T follicular helper cell (primary cell): ENCODE data around the gene DNAH17.

Experiments
- DNase-seq: peaks from one replicate; pipeline ENCODE4 v3.0.0-alpha.2; 2020; ENCODE audit warnings: low read depth

DNAH17 gene

DNA sequence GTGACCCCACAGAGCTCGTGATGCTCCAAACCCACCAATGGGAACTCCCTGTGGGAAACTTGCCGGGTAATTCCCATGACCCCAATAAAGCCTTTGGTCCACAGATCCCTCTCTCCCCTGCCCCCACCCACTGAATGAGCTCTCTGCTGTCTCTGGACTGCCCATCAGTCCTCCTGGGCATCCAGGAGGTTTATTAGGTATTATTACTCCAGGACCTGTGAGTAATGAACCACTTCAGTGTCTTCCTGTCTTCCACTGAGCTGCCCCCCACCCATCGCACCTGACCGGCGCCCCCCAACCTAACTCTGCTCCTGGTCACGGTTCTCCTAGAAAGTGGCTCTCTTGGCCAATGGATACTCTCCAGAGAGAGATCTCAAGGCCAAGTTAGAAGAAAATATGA lies 28.7 kb upstream of the DNAH17 start:
- DNase-seq = no peak

DNA sequence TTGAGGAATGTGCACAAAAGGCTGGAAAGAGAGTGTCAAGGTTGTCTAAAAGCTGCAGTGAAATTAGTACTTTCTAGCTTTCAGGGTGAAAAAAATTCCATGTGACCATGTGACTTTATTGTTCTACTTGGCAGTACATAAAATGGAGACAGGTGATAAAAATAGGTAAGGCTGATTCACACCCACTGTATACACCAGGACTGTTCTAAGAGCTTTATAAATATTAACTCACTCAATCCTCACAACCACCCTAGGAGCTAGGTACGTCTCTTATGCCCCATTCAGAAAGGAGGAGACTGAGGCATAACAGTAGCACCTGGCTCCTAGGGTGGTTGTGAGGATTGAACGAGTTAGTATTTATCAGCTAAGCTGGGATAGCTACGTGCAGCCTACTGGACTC lies 28.2 kb upstream of the DNAH17 start:
- DNase-seq = no peak

DNA sequence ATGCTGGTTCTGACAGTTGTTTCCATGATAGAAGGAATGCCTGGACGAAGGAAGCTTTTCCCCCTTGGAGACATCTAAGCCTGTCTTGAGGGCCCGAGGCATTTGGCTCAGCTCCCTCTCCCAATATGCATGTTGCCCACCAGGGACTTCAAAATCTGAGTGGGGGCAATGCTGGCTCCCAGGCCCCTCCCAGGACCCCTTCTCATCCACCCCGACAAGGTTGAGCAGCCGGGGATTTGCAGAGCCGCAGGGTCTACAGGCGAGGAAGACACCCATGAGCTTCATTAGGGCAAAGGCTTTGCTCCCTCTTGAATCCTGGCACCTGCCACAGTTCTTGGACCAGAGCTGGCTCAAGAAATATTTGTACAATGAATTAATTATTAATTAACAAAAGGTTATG lies 25.1 kb upstream of the DNAH17 start:
- DNase-seq = no peak

GRCh38 chr17:78601577-78602190 lies 24.5 kb upstream of the DNAH17 start:
- no peak for DNase-seq

- DNase-seq = no peak
Observed at GRCh38 chr17:78600181-78600721, 23.1 kb upstream of the DNAH17 start.

DNA sequence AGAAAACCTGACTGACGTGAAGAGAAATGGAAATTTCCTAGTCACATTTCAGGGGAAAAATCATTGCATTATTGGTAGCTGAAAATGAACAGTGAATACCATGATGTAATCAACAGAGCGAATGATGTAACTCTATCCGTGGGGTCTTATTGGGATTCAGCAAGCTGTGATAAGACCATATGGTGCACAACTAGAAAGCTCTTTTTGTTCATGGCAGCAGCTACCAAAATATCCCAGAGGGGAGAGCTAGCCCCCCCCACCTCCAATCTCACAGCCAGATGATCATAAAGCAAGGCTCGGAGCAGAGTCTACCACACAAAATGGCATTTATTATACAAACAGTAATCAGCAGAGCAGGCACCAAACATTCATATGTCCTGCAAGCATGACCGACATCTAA lies 22.2 kb upstream of the DNAH17 start:
- DNase-seq = no peak

DNA sequence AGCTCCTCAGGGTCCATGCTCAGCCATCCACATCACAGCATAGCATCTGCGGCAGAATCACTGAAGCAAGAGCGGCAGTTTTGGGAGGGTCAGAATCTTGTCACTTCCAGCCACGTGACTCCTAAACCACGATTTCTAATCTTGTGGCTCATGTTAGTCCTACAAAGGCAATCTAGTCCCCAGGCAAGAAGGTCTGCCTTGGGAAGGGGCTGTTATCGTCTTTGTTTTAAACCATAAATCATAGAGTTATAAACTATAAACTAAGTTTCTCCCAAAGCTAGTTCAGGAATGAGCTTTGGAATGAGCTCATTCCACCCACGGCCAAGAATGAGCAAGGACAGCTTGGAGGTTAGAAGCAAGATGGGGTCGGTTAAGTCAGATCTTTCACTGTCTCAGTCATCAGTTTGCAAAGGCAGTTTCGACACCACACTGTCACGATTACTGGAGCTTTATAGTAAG lies 20.8 kb upstream of the DNAH17 start:
- DNase-seq = no peak

GRCh38 chr17:78596871-78597764 lies 19.9 kb upstream of the DNAH17 start:
- no peak for DNase-seq

GRCh38 chr17:78595135-78595810 lies 18.1 kb upstream of the DNAH17 start:
- no peak for DNase-seq

DNA sequence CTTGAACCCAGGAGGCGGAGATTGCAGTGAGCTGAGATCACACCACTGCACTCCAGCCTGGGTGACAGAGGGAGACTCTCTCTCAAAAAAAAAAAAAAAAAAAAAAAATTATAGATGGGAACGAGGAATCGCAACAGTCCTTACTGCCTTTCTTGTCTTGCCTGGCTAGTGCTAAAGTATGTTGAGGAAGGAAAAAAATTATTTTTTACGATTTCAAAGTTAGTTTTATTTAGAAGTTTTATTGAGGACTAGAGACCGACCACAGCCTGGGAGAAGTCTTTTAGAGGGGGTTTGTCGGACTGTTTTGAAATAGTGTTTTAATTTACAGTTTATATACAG lies 15.8 kb upstream of the DNAH17 start:
- no peak for DNase-seq

- no peak for DNase-seq
Observed at GRCh38 chr17:78591263-78591671, 14.1 kb upstream of the DNAH17 start.

GRCh38 chr17:78589885-78590284 lies 12.7 kb upstream of the DNAH17 start:
- DNase-seq = no peak

GRCh38 chr17:78589031-78589675 lies 12.0 kb upstream of the DNAH17 start:
- no peak for DNase-seq

GRCh38 chr17:78588258-78589030 lies 11.2 kb upstream of the DNAH17 start:
- DNase-seq = no peak

- no peak for DNase-seq
Observed at GRCh38 chr17:78585006-78585630, 7.9 kb upstream of the DNAH17 start.

- DNase-seq = no peak
Observed at GRCh38 chr17:78583091-78583490, 5.9 kb upstream of the DNAH17 start.

GRCh38 chr17:78581304-78581703 lies 4.1 kb upstream of the DNAH17 start:
- DNase-seq = no peak

GRCh38 chr17:78580277-78580804 lies 3.1 kb upstream of the DNAH17 start:
- no peak for DNase-seq

GRCh38 chr17:78576389-78577112 lies 645 bp downstream of the DNAH17 start:
- DNase-seq = no peak

DNA sequence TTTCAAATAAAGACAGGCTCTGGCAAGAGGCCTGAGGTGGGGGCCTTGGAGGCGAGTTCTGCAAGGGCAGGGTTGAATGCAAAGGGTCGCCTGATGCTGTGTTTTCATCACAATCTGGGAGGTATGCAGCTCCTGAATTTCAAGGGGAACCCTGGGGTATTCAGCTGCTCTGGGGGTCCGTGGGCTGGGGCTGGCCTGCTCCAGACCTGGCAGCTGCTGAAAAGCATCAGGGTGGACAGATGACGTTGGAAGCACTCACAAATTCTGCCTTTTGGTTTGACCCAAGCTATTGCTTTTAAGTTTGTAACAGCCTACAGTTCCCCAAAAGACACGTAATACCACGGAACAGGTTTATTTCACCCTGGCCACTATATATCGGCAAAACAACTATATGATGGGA lies 1.3 kb downstream of the DNAH17 start:
- no peak for DNase-seq
